Right lung (tissue), 5 donors: Measurements from ENCODE around the gene MLX. TPM values are rescaled to one million over a fixed set of nuclear protein-coding genes. Genes with fewer than 3 reads are reported as not detected.
"Not testable (repeated sequence)": the region's sequence is repeated elsewhere in the genome, so short reads cannot be mapped to it uniquely, and the experiment has no call there.

Experiments used
- DNase-seq, 2 donors: peaks; one replicate each; pipeline ENCODE4 v3.0.0-alpha.2; 2013
- polyA plus RNA-seq, 5 donors: library from polyadenylated mRNA; unstranded; fragments of 120-200 nt; gene quantifications; one replicate each; pipeline versions ENCODE4 v1.2.1 to v1.2.3, GENCODE V29; 2013; ENCODE audit warnings: inconsistent platforms in 1 of 5, low replicate concordance in 1 of 5; ENCODE audit not compliant: insufficient read length in 5 of 5, insufficient read depth in 1 of 5

MLX gene
- polyA plus RNA-seq, 5 donors, result 37.5 to 45.9 (median 39.9) TPM

DNA sequence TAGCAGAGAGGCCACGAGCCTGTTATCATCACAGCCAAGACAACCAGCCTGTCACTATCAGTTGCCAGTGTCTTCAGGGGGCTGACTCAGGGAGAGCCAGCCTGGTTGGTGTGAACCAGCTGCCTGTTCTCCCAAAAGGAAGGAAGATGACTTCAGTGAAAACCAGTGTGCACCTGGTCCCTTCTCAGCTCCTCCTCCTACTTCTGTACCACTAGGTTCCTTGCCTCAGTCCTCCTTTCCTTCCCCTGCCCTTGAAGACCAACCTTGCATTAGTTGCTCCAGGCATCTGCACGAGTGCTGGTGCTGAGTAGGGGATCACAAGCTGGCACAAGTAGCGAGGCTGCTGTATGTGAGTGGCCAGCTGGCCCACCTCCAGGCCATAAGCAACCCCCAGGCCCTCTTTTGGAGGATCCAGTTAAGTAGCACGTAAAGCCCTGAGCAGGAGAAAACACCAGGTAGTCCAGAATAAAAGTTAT, 51.1 kb downstream of the MLX start:
- DNase-seq, result no peak

DNA sequence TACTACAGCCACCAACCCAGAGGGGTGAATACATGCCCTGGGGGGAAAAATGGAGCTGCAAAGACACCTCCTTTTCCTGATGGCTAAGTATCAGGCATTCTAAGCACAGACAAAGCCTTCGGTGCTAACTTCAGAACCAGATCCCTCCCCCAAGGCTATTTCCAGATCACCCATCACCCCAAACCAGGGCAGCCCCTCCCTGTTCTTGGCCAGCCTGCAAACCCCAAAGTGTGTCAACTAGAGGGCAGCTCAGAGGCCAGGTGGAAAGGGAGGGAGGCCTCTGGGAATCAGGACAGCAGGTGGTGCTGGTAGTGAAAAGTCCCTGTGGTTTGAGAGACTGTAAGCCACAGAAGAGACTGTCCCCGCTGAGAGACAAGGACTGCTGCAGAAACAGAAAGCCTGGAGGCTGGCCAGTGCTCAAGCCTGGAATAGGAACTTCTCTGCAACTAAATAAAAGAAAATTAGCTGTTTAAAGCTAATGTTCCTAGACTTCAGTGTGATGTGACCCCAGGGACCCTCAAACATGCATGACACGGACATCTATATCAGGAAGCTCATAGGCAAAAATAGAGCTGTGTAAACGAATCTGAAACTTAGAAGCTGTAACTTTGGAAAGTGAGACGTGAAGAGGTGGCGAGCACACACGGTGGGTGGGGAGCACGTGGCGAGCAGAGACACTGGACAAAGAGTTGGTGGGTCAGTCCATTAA, 51.7 kb downstream of the MLX start:
- DNase-seq, result no peak

DNA sequence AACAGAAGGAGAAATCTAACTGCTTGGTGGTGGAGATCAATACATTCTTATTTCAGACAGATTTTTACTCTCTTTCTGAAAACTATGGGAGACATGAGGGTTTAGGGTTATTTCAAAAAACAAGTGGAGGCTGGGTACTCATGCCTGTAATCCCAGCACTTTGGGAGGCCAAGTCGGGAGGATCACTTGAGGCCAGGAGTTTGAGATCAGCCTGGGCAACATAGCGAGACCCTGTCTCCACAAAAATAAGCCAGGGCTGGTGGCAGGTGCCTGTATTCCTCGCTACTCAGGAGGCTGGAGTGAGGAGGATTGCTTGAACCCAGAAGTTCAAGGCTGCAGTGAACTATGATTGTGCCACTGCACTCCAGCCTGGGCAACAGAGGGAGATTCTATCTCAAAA, 55.1 kb downstream of the MLX start:
- not testable (repeated sequence) for DNase-seq

Other genes with a start within 250 kb of the MLX start
- gene STAT3, start 178.7 kb upstream of the MLX start, polyA plus RNA-seq, result 10 to 100 TPM; 66.7 to 81.4 (median 74.4) TPM
- 100 to 1,000 TPM; 156 to 234 (median 168) TPM for gene CAVIN1, start 143.8 kb upstream of the MLX start, polyA plus RNA-seq
- 10 to 100 TPM; 45.7 to 59.4 (median 47.6) TPM for gene ATP6V0A1, start 108.2 kb upstream of the MLX start, polyA plus RNA-seq
- 10 to 100 TPM in 4 of 5 donors, 1 to 10 TPM in 1; 9.8 to 19.2 (median 14.4) TPM for gene NAGLU, start 30.9 kb upstream of the MLX start, polyA plus RNA-seq
- 1 to 10 TPM; 3.2 to 5.8 (median 4.5) TPM for gene HSD17B1, start 14.2 kb upstream of the MLX start, polyA plus RNA-seq
- 10 to 100 TPM; 33.5 to 46.9 (median 41.0) TPM for gene COASY, start 5.0 kb upstream of the MLX start, polyA plus RNA-seq
- gene PSMC3IP, start 10.6 kb downstream of the MLX start, polyA plus RNA-seq, result 10 to 100 TPM; 17.1 to 24.1 (median 18.2) TPM
- 10 to 100 TPM; 46.1 to 65.3 (median 56.0) TPM for gene RETREG3, start 42.3 kb downstream of the MLX start, polyA plus RNA-seq
- 10 to 100 TPM; 32.2 to 46.9 (median 34.9) TPM for gene TUBG1, start 42.6 kb downstream of the MLX start, polyA plus RNA-seq
- gene TUBG2, start 92.2 kb downstream of the MLX start, polyA plus RNA-seq, result 10 to 100 TPM; 25.6 to 44.0 (median 30.0) TPM
- 10 to 100 TPM; 23.9 to 58.4 (median 34.9) TPM for gene PLEKHH3, start 109.9 kb downstream of the MLX start, polyA plus RNA-seq
- 1 to 10 TPM in 2 of 5 donors, under 1 TPM in 3; 0.87 to 1.8 (median 0.97) TPM for gene CCR10, start 114.7 kb downstream of the MLX start, polyA plus RNA-seq
- gene CNTNAP1, start 115.4 kb downstream of the MLX start, polyA plus RNA-seq, result 10 to 100 TPM in 2 of 5 donors, 1 to 10 TPM in 3; 7.0 to 13.8 (median 9.5) TPM
- gene EZH1, start 177.9 kb downstream of the MLX start, polyA plus RNA-seq, result 10 to 100 TPM; 27.1 to 51.7 (median 37.1) TPM
- 100 to 1,000 TPM; 155 to 221 (median 188) TPM for gene RAMP2, start 194.1 kb downstream of the MLX start, polyA plus RNA-seq
- gene VPS25, start 206.3 kb downstream of the MLX start, polyA plus RNA-seq, result 10 to 100 TPM; 66.5 to 77.3 (median 74.6) TPM
- 1 to 10 TPM in 4 of 5 donors, under 1 TPM in 1; 0.82 to 2.1 (median 1.6) TPM for gene WNK4, start 213.5 kb downstream of the MLX start, polyA plus RNA-seq
- 10 to 100 TPM; 83.6 to 96.6 (median 86.7) TPM for gene COA3, start 231.6 kb downstream of the MLX start, polyA plus RNA-seq
- gene CNTD1, start 231.8 kb downstream of the MLX start, polyA plus RNA-seq, result 1 to 10 TPM; 2.3 to 3.2 (median 2.9) TPM